H1 (cell line): ENCODE data around the gene MALSU1. TPM values are rescaled to one million over a fixed set of nuclear protein-coding genes. Genes with fewer than 3 reads are reported as not detected.

Experiments
- ATF2 ChIP-seq: IDR thresholded peaks from 2 replicates; pipeline ENCODE4 v1.6.1; 2012; ENCODE audit warnings: low read length, inconsistent platforms
- EGR1 ChIP-seq: IDR thresholded peaks from 2 replicates; pipeline ENCODE4 v1.6.1; 2011; ENCODE audit warnings: low read depth, low read length, borderline replicate concordance
- EP300 ChIP-seq, 2 experiments: IDR thresholded peaks; 1 replicate in 1 of 2; 2 replicates in 1 of 2; pipeline ENCODE4 v1.6.1; 2011 to 2012; ENCODE audit warnings: low read depth in 2 of 2, low read length in 2 of 2, mild to moderate bottlenecking in 2 of 2, borderline replicate concordance in 1 of 2, inconsistent platforms in 1 of 2, moderate library complexity in 1 of 2
- KDM4A ChIP-seq: IDR thresholded peaks from one replicate; pipeline ENCODE4 v1.7.1; 2012; ENCODE audit warnings: low read depth, mild to moderate bottlenecking, moderate library complexity, low read length, inconsistent platforms; ENCODE audit not compliant: severe bottlenecking
- PHF8 ChIP-seq: fragments of 200-600 bp; sonication (generic); conservative IDR thresholded peaks from 2 replicates; pipeline ENCODE4 v1.7.1; 2012; ENCODE audit warnings: low read depth, mild to moderate bottlenecking, inconsistent platforms, low read length, moderate library complexity
- RBBP5 ChIP-seq: IDR thresholded peaks from 2 replicates; pipeline ENCODE4 v1.7.1; 2012; ENCODE audit warnings: low read depth, mild to moderate bottlenecking, inconsistent platforms, low read length, moderate library complexity, borderline replicate concordance
- SIN3A ChIP-seq, 2 experiments: IDR thresholded peaks in 1 of 2; conservative IDR thresholded peaks in 1 of 2; 2 replicates each; pipeline ENCODE4 v1.6.1; 2011 to 2012; ENCODE audit warnings: low read length in 2 of 2, improper control_type of control experiment in 1 of 2, low read depth in 1 of 2, mild to moderate bottlenecking in 1 of 2
- SRF ChIP-seq: IDR thresholded peaks from 2 replicates; pipeline ENCODE4 v1.6.1; 2011; ENCODE audit warnings: mild to moderate bottlenecking, low read depth, low read length, moderate library complexity
- polyA plus RNA-seq, 7 experiments: library from polyadenylated mRNA; depleted of rRNA in 3 of 7; stranded (reverse) in 5 of 7; unstranded in 2 of 7; fragments of >200 nt in 5 of 7; fragments of 200-250 nt in 2 of 7; gene quantifications; 1 replicate in 5 of 7; 2 replicates in 1 of 7; 4 replicates in 1 of 7; pipeline versions ENCODE4 v1.2.1 to v1.2.3, GENCODE V29; 2011 to 2013; ENCODE audit warnings: missing spikeins in 2 of 7, mixed read lengths in 2 of 7
- total RNA-seq: library from RNA; stranded (reverse); fragmentation: NEBNext Ultra II Directional; extraction: Animal tissue kit (Norgen Biotek cat#: 25700); gene quantifications from 2 replicates; pipeline ENCODE4 v1.2.1, GENCODE V29; 2021

Gene MALSU1
- total and polyA plus RNA-seq, 2 of the 8 experiments (the other 6 are each of a cell fraction or from before 2014, with no cell fraction given): 73.5 to 84.0 TPM

DNA sequence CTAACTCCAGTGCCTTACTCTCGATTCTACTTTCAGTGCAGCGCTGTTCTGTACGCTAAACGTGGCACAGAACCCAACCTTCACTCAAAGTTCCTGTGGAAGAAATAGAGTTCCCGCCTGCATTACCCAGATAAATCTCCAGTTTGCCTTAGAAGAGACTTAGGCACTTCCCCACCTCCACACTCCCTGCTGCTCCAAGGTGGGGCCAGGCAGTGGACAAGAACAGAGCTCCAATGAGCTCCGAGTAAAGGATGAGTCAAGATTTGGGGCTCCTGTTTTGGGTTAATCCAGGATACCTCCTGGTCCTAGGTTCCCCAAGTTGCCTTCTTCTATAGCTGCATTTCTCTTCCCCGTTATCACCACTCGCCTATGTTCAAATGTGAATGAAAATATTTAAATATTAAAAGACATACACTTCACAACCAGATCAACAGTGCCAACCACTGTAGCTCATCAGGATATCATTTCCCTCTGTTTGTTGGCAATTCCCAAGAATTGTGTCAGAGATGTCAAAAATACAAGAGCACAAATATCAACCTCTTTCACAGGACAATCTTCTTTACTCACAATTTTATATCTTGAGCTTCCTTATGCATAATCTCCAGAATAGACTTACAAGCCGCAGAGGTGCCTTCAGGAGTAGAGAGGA is 48.0 kb downstream of the MALSU1 start (continued):
- TF ChIP-seq EGR1 (no peak), RBBP5 (no peak), KDM4A (no peak), EP300 (IDR thresholded peaks at IDR 0.05; ENCODE audit: borderline replicate concordance in 1 of 2, low read depth in 2 of 2, low read length in 2 of 2) (no peak), SIN3A (conservative IDR thresholded peaks at IDR 0.05 in 1 of 2, IDR thresholded peaks at IDR 0.05 in 1 of 2; ENCODE audit: low read depth in 1 of 2, low read length in 2 of 2) (no peak), ATF2 (no peak), PHF8 (no peak), SRF (no peak)
- TF ChIP-seq, all 59 proteins: peak for 0
